Loucy (cell line): ENCODE results near the gene SLC5A10.

Experiments used
- EZH2phosphoT487 ChIP-seq: fragments of 200-600 bp; IDR thresholded peaks from 2 replicates; pipeline ENCODE4 v1.6.1; 2018; ENCODE audit warnings: antibody characterized with exemption, mild to moderate bottlenecking, moderate library complexity, borderline replicate concordance
- TF ChIP-seq, protein P1 (sequence below): fragments of 200-600 bp; sonication (generic); conservative IDR thresholded peaks from 2 replicates; pipeline ENCODE4 v1.5.1; 2014; ENCODE audit warnings: mild to moderate bottlenecking, antibody characterized with exemption, low read length

DNA sequence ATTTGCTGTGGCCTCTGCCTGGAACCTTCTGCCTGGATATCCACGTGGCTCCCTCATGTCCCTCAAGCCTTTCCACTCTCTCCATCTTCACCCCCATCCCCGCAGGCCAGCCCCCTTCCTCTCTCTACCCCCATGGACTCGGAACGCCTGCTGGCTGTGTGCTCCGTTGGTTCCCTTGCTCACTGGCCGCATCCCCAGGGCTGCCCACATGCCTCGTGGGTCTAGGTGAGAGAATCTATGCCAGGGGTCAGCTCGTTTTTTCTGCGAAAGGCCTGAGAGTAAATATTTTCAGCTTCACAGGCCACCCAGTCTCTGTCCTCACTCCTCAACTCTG lies 12.0 kb downstream of the SLC5A10 start:
- TF ChIP-seq, protein P1, sequence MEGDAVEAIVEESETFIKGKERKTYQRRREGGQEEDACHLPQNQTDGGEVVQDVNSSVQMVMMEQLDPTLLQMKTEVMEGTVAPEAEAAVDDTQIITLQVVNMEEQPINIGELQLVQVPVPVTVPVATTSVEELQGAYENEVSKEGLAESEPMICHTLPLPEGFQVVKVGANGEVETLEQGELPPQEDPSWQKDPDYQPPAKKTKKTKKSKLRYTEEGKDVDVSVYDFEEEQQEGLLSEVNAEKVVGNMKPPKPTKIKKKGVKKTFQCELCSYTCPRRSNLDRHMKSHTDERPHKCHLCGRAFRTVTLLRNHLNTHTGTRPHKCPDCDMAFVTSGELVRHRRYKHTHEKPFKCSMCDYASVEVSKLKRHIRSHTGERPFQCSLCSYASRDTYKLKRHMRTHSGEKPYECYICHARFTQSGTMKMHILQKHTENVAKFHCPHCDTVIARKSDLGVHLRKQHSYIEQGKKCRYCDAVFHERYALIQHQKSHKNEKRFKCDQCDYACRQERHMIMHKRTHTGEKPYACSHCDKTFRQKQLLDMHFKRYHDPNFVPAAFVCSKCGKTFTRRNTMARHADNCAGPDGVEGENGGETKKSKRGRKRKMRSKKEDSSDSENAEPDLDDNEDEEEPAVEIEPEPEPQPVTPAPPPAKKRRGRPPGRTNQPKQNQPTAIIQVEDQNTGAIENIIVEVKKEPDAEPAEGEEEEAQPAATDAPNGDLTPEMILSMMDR, result no peak
- no peak for TF ChIP-seq EZH2phosphoT487
